ENCODE results near the gene OPA1. TPM values are rescaled to one million over a fixed set of nuclear protein-coding genes. Genes with fewer than 3 reads are reported as not detected.

Gene OPA1
- total and polyA plus RNA-seq, 2 of the 13 experiments (the other 11 are each of a cell fraction or from before 2014, with no cell fraction given): 26.7 to 78.5 TPM

DNA sequence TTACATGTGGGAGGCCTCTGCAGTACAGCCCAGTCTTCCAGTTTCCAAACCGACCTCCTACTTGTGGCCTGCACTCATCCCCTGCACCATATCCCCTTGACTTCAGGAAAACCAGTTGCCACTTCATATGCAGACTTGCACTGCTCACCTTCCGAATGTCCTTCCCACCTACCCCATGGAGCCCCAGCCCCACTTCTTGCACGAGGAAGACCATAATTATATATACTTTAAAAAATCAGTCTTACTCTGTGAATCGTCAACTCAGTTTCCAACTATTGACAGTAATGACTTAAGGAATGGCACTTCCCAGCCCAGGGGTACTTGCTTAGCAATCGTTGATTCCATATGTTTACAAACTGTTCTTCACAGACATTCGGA lies 136.1 kb downstream of the OPA1 start:
- peaks cover 51% of the 10 kb centered on the region for H3K4me1 ChIP-seq (ENCODE audit: insufficient read depth, low read length)
- no peak for DNase-seq (ENCODE audit: low spot score)
- H4K20me1 ChIP-seq (ENCODE audit: insufficient read depth, low read length): no peaks in the 10 kb centered on the region
- intact Hi-C loops (cut with micrococcal nuclease; ENCODE audit: unreplicated experiment): no loop called here
- H3K27ac ChIP-seq (ENCODE audit: extremely low read length, insufficient read depth, low read length): no peak overlapping the region
- POLR2A ChIA-PET: no interaction called here
- ATAC-seq: no peak
- 66% methylated on average over 6 of the region's 6 CpGs for WGBS (ENCODE audit: low lambda C conversion rate)
- H3K79me2 ChIP-seq (ENCODE audit: insufficient read depth, low read length): no peaks in the 10 kb centered on the region
- no peak overlapping the region for H3K4me3 ChIP-seq (replicated peaks in 1 of 3; ENCODE audit: insufficient read depth in 1 of 3, low read depth in 2 of 3, low read length in 3 of 3)
- H3K27me3 ChIP-seq (ENCODE audit: control insufficient read depth in 1 of 2, insufficient read depth in 2 of 2, low read length in 2 of 2): peaks cover 0 to 1% of the 10 kb centered on the region in 2 experiments; a peak in 1 of 5 replicates
- CTCF ChIA-PET (ENCODE audit: low intra/inter-chr PET ratio, low total read pairs): no interaction called here
- H3K36me3 ChIP-seq (replicated peaks in 1 of 2; ENCODE audit: control insufficient read depth in 1 of 2, insufficient read depth in 2 of 2, low read length in 2 of 2): no peaks in the 10 kb centered on the region
- TF ChIP-seq NBN (conservative IDR thresholded peaks at IDR 0.05) (no peak), DMAP1 (CRISPR knock-in tag; IDR thresholded peaks at IDR 0.05) (no peak), BORCS8-MEF2B (CRISPR knock-in tag; IDR thresholded peaks at IDR 0.05) (no peak), ZNF207 (IDR thresholded peaks at IDR 0.05; ENCODE audit: borderline replicate concordance) (no peak), HOXD1 (CRISPR knock-in tag; IDR thresholded peaks at IDR 0.05) (no peak), ZNF124 (CRISPR knock-in tag; IDR thresholded peaks at IDR 0.05) (no peak), NFE2 (CRISPR knock-in tag; IDR thresholded peaks at IDR 0.05) (no peak), XRCC5 (optimal IDR thresholded peaks at IDR 0.05; ENCODE audit: low read length) (no peak), ZNF562 (CRISPR knock-in tag; IDR thresholded peaks at IDR 0.05; ENCODE audit: borderline replicate concordance) (no peak), ISX (CRISPR knock-in tag; conservative IDR thresholded peaks at IDR 0.05) (no peak), SP1 (IDR thresholded peaks at IDR 0.05) (no peak), SP1 (CRISPR knock-in tag; IDR thresholded peaks at IDR 0.05) (no peak), SALL1 (CRISPR knock-in tag; IDR thresholded peaks at IDR 0.05) (no peak), EHMT2 (IDR thresholded peaks at IDR 0.05; ENCODE audit: borderline replicate concordance, low read depth, low read length) (no peak), SP5 (CRISPR knock-in tag; IDR thresholded peaks at IDR 0.05; ENCODE audit: borderline replicate concordance, low read depth) (no peak), HMG20B (CRISPR knock-in tag; conservative IDR thresholded peaks at IDR 0.05) (no peak), KLF16 (CRISPR knock-in tag; IDR thresholded peaks at IDR 0.05) (no peak)
- TF ChIP-seq, protein P1, sequence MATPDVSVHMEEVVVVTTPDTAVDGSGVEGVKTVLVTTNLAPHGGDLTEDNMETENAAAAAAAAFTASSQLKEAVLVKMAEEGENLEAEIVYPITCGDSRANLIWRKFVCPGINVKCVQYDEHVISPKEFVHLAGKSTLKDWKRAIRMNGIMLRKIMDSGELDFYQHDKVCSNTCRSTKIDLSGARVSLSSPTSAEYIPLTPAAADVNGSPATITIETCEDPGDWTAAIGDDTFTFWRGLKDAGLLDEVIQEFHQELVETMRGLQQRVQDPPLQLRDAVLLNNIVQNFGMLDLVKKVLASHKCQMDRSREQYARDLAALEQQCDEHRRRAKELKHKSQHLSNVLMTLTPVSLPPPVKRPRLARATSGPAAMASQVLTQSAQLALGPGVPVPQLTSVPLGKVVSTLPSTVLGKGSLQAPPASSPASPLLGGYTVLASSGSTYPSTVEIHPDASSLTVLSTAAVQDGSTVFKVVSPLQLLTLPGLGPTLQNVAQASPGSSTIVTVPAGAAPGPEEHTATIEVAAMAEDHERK (CRISPR knock-in tag; IDR thresholded peaks at IDR 0.05; ENCODE audit: low read depth): no peak
- no peak overlapping the region for H2AFZ ChIP-seq (ENCODE audit: low read length)
- H3K4me2 ChIP-seq (ENCODE audit: low read depth, low read length): no peak overlapping the region
- FAIRE-seq: no peak
- H3K9ac ChIP-seq (ENCODE audit: insufficient read depth, low read depth, low read length): no peak overlapping the region
- no TSS peak for BruUV-seq (replicated peaks)
- in situ Hi-C loops (cut with HindIII; ENCODE audit: extremely low pct_ligation_motif_present, low pct_unique_long_range_greater_than_20kb): no loop called here
- H3K9me3 ChIP-seq (ENCODE audit: low read length): no peaks in the 10 kb centered on the region
